Psoas muscle (tissue), 8 donors: ENCODE measurements around the gene FBXO28. TPM values are rescaled to one million over a fixed set of nuclear protein-coding genes. Genes with fewer than 3 reads are reported as not detected.

Source experiments
- ATAC-seq, 4 donors: fragments of 200-7000 bp; cut with Tn5 transposase; one replicate each; pipeline ENCODE4 v1.9.1; 2020; ENCODE audit warnings: moderate library complexity in 3 of 4, mild to moderate bottlenecking in 2 of 4
- DNase-seq, 2 donors: peaks; one replicate each; pipeline ENCODE4 v3.0.0-alpha.2; 2020
- H3K27ac ChIP-seq: fragments of 200-600 bp; one replicate; pipeline ENCODE4 v1.8.0; 2022
- H3K27me3 ChIP-seq, 3 donors: fragments of 200-600 bp in 1 of 3; one replicate each; pipeline versions ENCODE4 v1.6.1 to v1.8.0; 2013 to 2022; ENCODE audit warnings: low read length in 2 of 3, mild to moderate bottlenecking in 2 of 3, moderate library complexity in 1 of 3; ENCODE audit not compliant: insufficient read depth in 3 of 3
- H3K36me3 ChIP-seq, 2 donors: fragments of 200-600 bp in 1 of 2; one replicate each; pipeline versions ENCODE4 v1.6.1 to v1.8.0; 2013 to 2022; ENCODE audit warnings: low read depth in 1 of 2, mild to moderate bottlenecking in 1 of 2, moderate library complexity in 1 of 2; ENCODE audit not compliant: insufficient read depth in 1 of 2
- H3K4me1 ChIP-seq: fragments of 200-600 bp; one replicate; pipeline ENCODE4 v1.8.0; 2022
- H3K4me3 ChIP-seq: fragments of 200-600 bp; one replicate; pipeline ENCODE4 v1.8.0; 2022; ENCODE audit warnings: mild to moderate bottlenecking
- H3K9me3 ChIP-seq: fragments of 200-600 bp; one replicate; pipeline ENCODE4 v1.8.0; 2022
- WGBS, 3 donors: extraction: QIAGEN DNeasy Blood & Tissue Kit; methylation state at CpG; one replicate each; pipeline versions ENCODE4 v1.1.6 to v1.1.7; 2013; 5-methylcytosine and 5-hydroxymethylcytosine counted together
- intact Hi-C, 2 donors: fragments of 100-400 bp; cut with DNase I; formaldehyde crosslinking; loops; one replicate each; pipeline versions ENCODE4 v1.11.0 to v1.14.2; 2022
- polyA plus RNA-seq, 3 donors: library from polyadenylated mRNA; stranded (reverse); fragments of 200-250 nt; gene quantifications; one replicate each; pipeline ENCODE4 v1.2.3, GENCODE V29; 2013
- total RNA-seq, 4 donors: library from RNA; stranded (reverse); fragmentation: NEBNext Ultra II Directional in 2 of 4; extraction: Animal tissue kit (Norgen Biotek cat#: 25700) in 2 of 4; gene quantifications; one replicate each; pipeline versions ENCODE4 v1.2.1 to v1.2.4, GENCODE V29; 2021 to 2023
- TF ChIP-seq, protein P1 (sequence below): fragments of 200-600 bp; IDR thresholded peaks from one replicate; pipeline ENCODE4 v1.8.0; 2022; ENCODE audit warnings: antibody characterized with exemption
- donor health status: healthy with polysubstance abuse.
- donor health status: DM: no; HTN: no; CAD: no; lungs with moderate emphysema.
- donor health status: Bipolar disorder and iron deficiency.
- donor health status: healthy.
- donor health status: DM: yes; HTN: yes; CAD: no.
- donor health status: DM: no; HTN: no; CAD: no.
- donor health status: DM: no; HTN: no; CAD: no.
- donor health status: DM: yes; HTN: yes; CAD: no.

The FBXO28 gene
- total and polyA plus RNA-seq, 7 donors, result 8.9 to 29.5 (median 24.8) TPM

GRCh38 chr1:224084867-224085266, 29.0 kb upstream of the FBXO28 start:
- DNase-seq, result no peak
- no peaks in the 10 kb centered on the region for H3K4me1 ChIP-seq
- H3K36me3 ChIP-seq, result no peaks in the 10 kb centered on the region
- no peak for ATAC-seq
- H3K27ac ChIP-seq, result no peak overlapping the region
- TF ChIP-seq, protein P1, sequence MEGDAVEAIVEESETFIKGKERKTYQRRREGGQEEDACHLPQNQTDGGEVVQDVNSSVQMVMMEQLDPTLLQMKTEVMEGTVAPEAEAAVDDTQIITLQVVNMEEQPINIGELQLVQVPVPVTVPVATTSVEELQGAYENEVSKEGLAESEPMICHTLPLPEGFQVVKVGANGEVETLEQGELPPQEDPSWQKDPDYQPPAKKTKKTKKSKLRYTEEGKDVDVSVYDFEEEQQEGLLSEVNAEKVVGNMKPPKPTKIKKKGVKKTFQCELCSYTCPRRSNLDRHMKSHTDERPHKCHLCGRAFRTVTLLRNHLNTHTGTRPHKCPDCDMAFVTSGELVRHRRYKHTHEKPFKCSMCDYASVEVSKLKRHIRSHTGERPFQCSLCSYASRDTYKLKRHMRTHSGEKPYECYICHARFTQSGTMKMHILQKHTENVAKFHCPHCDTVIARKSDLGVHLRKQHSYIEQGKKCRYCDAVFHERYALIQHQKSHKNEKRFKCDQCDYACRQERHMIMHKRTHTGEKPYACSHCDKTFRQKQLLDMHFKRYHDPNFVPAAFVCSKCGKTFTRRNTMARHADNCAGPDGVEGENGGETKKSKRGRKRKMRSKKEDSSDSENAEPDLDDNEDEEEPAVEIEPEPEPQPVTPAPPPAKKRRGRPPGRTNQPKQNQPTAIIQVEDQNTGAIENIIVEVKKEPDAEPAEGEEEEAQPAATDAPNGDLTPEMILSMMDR, result no peak
- no peaks in the 10 kb centered on the region for H3K9me3 ChIP-seq
- 66 to 67% (median 67%) methylated on average over 4 of the region's 4 CpGs for WGBS, 3 donors
- H3K27me3 ChIP-seq, result peaks cover 0 to 16% (median 0%) of the 10 kb centered on the region in 3 donors
- H3K4me3 ChIP-seq, result no peak overlapping the region
- intact Hi-C loops, result no loop called here

DNA sequence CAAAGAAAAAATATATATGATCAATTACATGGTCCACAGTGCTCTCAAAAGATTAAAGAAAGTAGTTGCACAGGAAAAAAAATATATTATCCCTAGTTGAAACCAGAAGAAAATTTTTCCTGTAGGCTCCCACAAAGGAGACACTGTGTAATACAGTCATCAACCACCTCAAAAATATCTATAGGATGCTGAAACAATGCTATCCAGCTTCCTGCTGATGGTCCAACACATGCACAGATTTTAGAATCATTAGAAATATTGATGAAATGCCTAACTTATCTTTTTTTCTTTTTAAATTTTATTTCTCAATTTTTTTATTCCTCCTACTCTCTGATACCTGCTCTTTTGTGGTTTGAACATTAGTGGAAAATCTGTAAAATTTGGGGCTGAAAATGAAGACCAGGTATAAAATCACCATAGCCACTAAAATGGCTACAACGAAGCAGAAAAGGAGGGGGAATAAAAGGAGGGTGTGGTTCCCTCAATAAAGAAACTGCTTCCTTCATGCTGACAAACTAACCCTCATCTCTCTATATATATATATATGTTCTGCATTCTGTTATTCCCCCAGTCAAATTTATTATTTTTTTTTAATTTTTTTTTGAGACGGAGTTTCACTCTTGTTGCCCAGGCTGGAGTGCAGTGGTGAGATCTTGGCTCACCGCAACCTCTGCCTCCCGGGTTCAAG, 28.3 kb upstream of the FBXO28 start:
- peaks cover 0 to 14% (median 0%) of the 10 kb centered on the region in 3 donors for H3K27me3 ChIP-seq
- no peak for DNase-seq
- H3K4me3 ChIP-seq, result no peak overlapping the region
- H3K27ac ChIP-seq, result no peak overlapping the region
- no peaks in the 10 kb centered on the region for H3K9me3 ChIP-seq
- intact Hi-C loops, result no loop called here
- TF ChIP-seq, protein P1, result no peak
- ATAC-seq, result no peak
- H3K36me3 ChIP-seq, result no peaks in the 10 kb centered on the region
- 82 to 92% (median 84%) methylated on average over 4 of the region's 4 CpGs for WGBS, 3 donors
- H3K4me1 ChIP-seq, result no peaks in the 10 kb centered on the region

GRCh38 chr1:224087286-224087794, 26.6 kb upstream of the FBXO28 start:
- intact Hi-C loops, result no loop called here
- Histone ChIP-seq H3K36me3 (no peaks in the 10 kb centered on the region), H3K4me3 (no peak overlapping the region), H3K27me3 (peaks cover 0 to 12% (median 0%) of the 10 kb centered on the region in 3 donors), H3K4me1 (no peaks in the 10 kb centered on the region), H3K27ac (no peak overlapping the region), H3K9me3 (no peaks in the 10 kb centered on the region)
- 28 to 37% (median 31%) methylated on average over 2 of the region's 2 CpGs for WGBS, 3 donors
- ATAC-seq, result no peak
- TF ChIP-seq, protein P1, result no peak
- DNase-seq, result no peak

- peaks cover 0 to 19% (median 0%) of the 10 kb centered on the region in 3 donors for H3K27me3 ChIP-seq
- H3K36me3 ChIP-seq, result no peaks in the 10 kb centered on the region
- WGBS, 3 donors, result 77 to 84% (median 84%) methylated on average over 3 of the region's 3 CpGs
- no peaks in the 10 kb centered on the region for H3K9me3 ChIP-seq
- intact Hi-C loops, result no loop called here
- H3K4me1 ChIP-seq, result no peaks in the 10 kb centered on the region
- H3K27ac ChIP-seq, result no peak overlapping the region
- ATAC-seq (no peak), DNase-seq (no peak)
- no peak overlapping the region for H3K4me3 ChIP-seq
- TF ChIP-seq, protein P1, result no peak
Observed at GRCh38 chr1:224089583-224089982, 24.3 kb upstream of the FBXO28 start.
